RPMI8226 (cell line): ENCODE results near the gene MROH2B.

Source experiments
- DNase-seq: peaks from one replicate; pipeline ENCODE4 v3.0.0-alpha.2; 2015

The MROH2B gene

GRCh38 chr5:41012318-41012717 is 58.8 kb downstream of the MROH2B start:
- no peak for DNase-seq

- DNase-seq: no peak
Measured at GRCh38 chr5:41010572-41010971, 60.6 kb downstream of the MROH2B start.

- DNase-seq: no peak
Measured at GRCh38 chr5:41009232-41009631, 61.9 kb downstream of the MROH2B start.

- DNase-seq: no peak
Measured at GRCh38 chr5:41004931-41005330, 66.2 kb downstream of the MROH2B start.

GRCh38 chr5:41003670-41004376 is 67.3 kb downstream of the MROH2B start:
- no peak for DNase-seq

- DNase-seq: no peak
Measured at GRCh38 chr5:40999966-41000365, 71.2 kb downstream of the MROH2B start.

- DNase-seq: no peak
Measured at GRCh38 chr5:40999142-40999541, 72.0 kb downstream of the MROH2B start.

- DNase-seq: no peak
Measured at GRCh38 chr5:40995801-40996586, 75.1 kb downstream of the MROH2B start.

- DNase-seq: no peak
Measured at GRCh38 chr5:40991981-40992559, 79.1 kb downstream of the MROH2B start.

GRCh38 chr5:40991168-40991980 is 79.8 kb downstream of the MROH2B start:
- no peak for DNase-seq

- no peak for DNase-seq
Measured at GRCh38 chr5:40988746-40989510, 82.2 kb downstream of the MROH2B start.

- DNase-seq: no peak
Measured at GRCh38 chr5:40987349-40987748, 83.8 kb downstream of the MROH2B start.

- no peak for DNase-seq
Measured at GRCh38 chr5:40986666-40987065, 84.5 kb downstream of the MROH2B start.

- no peak for DNase-seq
Measured at GRCh38 chr5:40985501-40985900, 85.6 kb downstream of the MROH2B start.

- no peak for DNase-seq
Measured at GRCh38 chr5:40984884-40985283, 86.3 kb downstream of the MROH2B start.

- DNase-seq: no peak
Measured at GRCh38 chr5:40983781-40984180, 87.4 kb downstream of the MROH2B start.

GRCh38 chr5:40981420-40981819 is 89.7 kb downstream of the MROH2B start:
- no peak for DNase-seq

GRCh38 chr5:40976836-40977235 is 94.3 kb downstream of the MROH2B start:
- DNase-seq: no peak

- DNase-seq: no peak
Measured at GRCh38 chr5:40976041-40976440, 95.1 kb downstream of the MROH2B start.

GRCh38 chr5:40973364-40974004 is 97.7 kb downstream of the MROH2B start:
- no peak for DNase-seq

GRCh38 chr5:40972434-40972833 is 98.7 kb downstream of the MROH2B start:
- no peak for DNase-seq
